SJCRH30 (cell line): ENCODE data around the gene TNIP2. TPM values are rescaled to one million over a fixed set of nuclear protein-coding genes. Genes with fewer than 3 reads are reported as not detected.

Experiments used
- DNase-seq, 2 experiments: peaks; one replicate each; pipeline ENCODE4 v3.0.0-alpha.2; 2015 to 2020
- H3K27ac ChIP-seq: fragments of 250-450 bp; sonication (Bioruptor Pico); 2 replicates; pipeline ENCODE4 v1.5.1; 2020; ENCODE audit warnings: mild to moderate bottlenecking, moderate library complexity
- H3K27me3 ChIP-seq: fragments of 250-450 bp; sonication (Bioruptor Pico); 2 replicates; pipeline ENCODE4 v1.5.1; 2020; ENCODE audit warnings: mild to moderate bottlenecking, moderate library complexity
- H3K36me3 ChIP-seq: fragments of 250-450 bp; sonication (Bioruptor Pico); 2 replicates; pipeline ENCODE4 v1.5.1; 2020; ENCODE audit warnings: mild to moderate bottlenecking, moderate library complexity
- H3K4me1 ChIP-seq: fragments of 250-450 bp; sonication (Bioruptor Pico); 2 replicates; pipeline ENCODE4 v1.5.1; 2020; ENCODE audit warnings: mild to moderate bottlenecking, moderate library complexity
- H3K4me3 ChIP-seq: fragments of 250-450 bp; sonication (Bioruptor Pico); 2 replicates; pipeline ENCODE4 v1.5.1; 2020; ENCODE audit warnings: mild to moderate bottlenecking, moderate library complexity
- H3K9me3 ChIP-seq: fragments of 250-450 bp; sonication (Bioruptor Pico); replicated peaks from 2 replicates; pipeline ENCODE4 v1.5.1; 2020; ENCODE audit warnings: mild to moderate bottlenecking, moderate library complexity
- total RNA-seq: library from RNA; depleted of rRNA; stranded (reverse); fragments of >200 nt; shearing (Covaris generic); gene quantifications from 2 replicates; pipeline ENCODE4 v1.2.3, GENCODE V29; 2014; rRNA removed

TNIP2 gene, protein sequence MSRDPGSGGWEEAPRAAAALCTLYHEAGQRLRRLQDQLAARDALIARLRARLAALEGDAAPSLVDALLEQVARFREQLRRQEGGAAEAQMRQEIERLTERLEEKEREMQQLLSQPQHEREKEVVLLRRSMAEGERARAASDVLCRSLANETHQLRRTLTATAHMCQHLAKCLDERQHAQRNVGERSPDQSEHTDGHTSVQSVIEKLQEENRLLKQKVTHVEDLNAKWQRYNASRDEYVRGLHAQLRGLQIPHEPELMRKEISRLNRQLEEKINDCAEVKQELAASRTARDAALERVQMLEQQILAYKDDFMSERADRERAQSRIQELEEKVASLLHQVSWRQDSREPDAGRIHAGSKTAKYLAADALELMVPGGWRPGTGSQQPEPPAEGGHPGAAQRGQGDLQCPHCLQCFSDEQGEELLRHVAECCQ
- total RNA-seq, result 25.8 and 28.8 TPM in 2 replicates

DNA sequence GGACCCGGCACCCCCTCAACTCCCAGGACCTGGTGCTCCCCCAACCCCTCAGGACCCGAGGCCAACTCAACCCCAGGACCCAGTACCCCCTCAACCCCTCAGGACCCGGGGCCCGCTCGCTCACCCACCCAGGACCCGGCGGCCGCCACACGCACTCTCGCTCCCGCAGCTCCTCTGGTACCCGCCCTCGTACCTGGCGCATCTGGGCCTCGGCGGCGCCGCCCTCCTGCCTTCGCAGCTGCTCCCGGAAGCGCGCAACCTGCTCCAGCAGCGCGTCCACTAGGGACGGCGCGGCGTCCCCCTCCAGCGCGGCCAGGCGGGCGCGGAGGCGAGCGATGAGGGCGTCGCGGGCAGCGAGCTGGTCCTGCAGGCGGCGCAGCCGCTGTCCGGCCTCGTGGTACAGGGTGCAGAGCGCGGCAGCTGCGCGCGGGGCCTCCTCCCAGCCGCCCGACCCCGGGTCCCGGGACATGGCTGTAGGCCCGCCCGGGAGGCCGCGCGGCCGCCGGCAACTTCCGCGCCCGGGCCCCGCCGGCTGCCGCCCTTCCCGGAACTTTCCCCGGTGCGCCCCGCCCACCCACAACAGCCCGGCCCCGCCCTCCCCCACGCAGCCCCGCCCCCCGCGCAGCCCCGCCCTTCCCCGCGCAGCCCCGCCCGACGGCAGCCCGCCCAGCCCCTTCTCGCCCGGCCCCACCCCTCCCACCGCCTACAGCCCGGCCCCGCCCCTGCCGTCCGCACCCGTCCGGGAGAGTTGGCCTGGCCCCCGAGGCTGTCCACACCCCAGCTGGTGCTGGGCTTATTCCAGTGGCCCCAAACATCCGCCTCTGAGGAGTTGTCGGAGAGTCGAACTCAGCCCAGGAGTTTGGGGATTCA is at the start of gene TNIP2:
Gene TNIP2, minus strand, starts transcription at position 516 of the 870 bp plus-strand sequence. Its CDS starts 47 bp downstream, at position 469.
- H3K9me3 ChIP-seq, result no peaks in the 10 kb centered on the region
- peaks cover 5% of the 10 kb centered on the region; the same call in 1 of the 2 replicates for H3K4me1 ChIP-seq
- H3K27me3 ChIP-seq, result no peaks in the 10 kb centered on the region
- H3K27ac ChIP-seq, result peak within 1 kb of the TSS; percentile 30; the same call in 1 of the 2 replicates
- peak within 1 kb of the TSS; percentile 87 for H3K4me3 ChIP-seq
- H3K36me3 ChIP-seq, result no peaks in the 10 kb centered on the region
- DNase-seq, result peak; percentile 91

DNA sequence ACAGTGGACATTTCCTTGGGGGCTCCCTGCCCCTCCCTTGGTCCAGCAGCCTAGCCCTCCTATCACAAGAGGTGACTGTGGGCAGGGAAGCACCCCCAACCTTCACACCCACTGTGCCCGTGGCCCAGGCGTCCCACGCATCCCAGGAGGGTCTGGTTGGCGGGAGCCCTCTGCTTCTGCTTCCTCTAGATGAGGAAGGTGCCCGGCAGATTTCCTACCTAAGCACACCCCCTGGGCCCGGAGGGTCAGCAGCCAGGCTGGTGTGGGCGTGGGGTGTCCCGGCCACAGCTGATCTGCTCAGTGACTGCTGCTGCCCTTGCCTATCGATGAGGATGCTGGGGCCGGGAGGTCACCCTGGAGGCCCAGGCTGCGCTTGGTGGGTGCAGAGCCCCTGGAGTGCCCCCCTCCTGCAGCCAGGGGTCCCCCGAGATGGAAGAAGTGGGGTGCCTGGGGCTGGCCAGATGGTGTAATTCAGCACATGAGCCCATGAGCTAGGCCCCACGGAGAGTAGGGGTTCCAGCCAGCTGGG is 48.9 kb upstream of the TNIP2 start:
- Histone ChIP-seq H3K36me3 (no peaks in the 10 kb centered on the region), H3K27ac (no peak overlapping the region), H3K9me3 (no peaks in the 10 kb centered on the region), H3K4me3 (no peak overlapping the region), H3K4me1 (peaks cover 37% of the 10 kb centered on the region), H3K27me3 (no peaks in the 10 kb centered on the region)
- DNase-seq, result no peak

DNA sequence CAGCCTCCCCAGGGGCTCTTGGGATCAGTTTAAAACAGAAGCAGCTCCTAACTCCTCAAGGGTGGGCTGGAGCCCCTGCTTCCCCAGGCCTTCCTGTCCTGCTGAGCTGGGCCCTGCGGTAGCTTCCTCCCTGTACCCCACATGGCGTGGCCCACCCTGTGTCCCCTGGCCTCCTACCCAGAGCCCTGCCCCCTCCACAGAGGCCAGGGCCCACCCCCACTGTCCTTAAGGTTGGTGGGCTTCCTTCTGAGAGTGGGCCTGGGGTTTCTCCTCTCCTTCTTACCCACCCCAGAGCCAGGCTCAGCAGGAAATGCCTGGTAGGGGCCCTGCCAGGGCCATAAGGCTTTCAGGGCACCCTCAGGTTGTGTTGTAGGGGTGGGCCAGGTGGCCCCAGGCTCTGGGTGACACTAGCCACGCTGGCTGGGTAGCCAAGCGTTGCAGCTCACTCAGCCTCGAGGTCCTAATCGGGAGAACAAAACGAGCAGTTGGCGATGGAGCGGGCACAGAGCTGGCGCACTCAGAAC is 48.4 kb upstream of the TNIP2 start:
- no peak overlapping the region for H3K4me3 ChIP-seq
- H3K4me1 ChIP-seq, result peaks cover 39% of the 10 kb centered on the region
- no peaks in the 10 kb centered on the region for H3K9me3 ChIP-seq
- no peak overlapping the region for H3K27ac ChIP-seq
- H3K36me3 ChIP-seq, result no peaks in the 10 kb centered on the region
- no peaks in the 10 kb centered on the region for H3K27me3 ChIP-seq
- no peak for DNase-seq

DNA sequence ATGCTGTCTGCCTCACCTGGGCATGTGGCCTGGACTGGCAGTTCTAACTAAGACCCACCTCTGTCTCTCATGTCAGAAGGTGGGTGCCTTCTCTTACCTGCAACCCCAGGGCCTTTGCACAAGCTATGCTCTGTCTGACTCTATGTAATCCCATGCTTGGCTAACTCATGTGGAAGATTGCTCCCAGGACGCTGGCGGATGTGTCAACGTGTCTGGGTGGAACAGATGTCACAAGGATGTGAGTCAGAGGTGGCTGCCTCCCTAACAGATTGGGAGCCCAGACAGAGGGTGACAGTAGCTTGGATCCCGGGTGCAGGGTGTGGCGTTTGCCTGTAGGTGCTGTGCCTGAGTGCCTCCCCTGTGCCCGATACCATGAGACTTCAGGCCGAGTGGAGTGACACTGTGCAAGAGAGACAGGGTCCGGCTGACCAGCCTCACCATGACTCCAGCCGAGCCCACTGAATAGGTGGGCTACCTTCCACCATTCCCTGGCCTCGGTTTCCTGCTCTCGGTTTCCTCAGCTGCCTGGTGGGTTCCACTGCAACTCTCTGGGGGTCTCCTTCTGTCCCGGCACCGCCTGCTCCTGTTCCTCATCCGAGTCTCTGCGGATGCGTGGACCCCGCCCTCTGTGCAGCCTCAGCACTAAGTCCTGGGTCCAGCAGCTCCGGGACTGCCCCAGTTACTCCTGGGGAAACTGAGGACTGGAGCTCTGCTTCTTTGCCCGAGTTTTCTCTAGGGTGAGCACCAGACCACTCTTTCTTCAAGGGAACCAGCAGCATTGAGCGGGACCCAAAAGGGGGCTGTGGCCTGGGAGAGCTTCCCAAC is 47.7 kb upstream of the TNIP2 start:
- peak in 1 of 2 experiments; percentile 36 for DNase-seq
- Histone ChIP-seq H3K4me1 (peaks cover 46% of the 10 kb centered on the region), H3K9me3 (no peaks in the 10 kb centered on the region), H3K36me3 (no peaks in the 10 kb centered on the region), H3K27ac (peak overlapping the region; percentile 78), H3K27me3 (no peaks in the 10 kb centered on the region), H3K4me3 (no peak overlapping the region)

DNA sequence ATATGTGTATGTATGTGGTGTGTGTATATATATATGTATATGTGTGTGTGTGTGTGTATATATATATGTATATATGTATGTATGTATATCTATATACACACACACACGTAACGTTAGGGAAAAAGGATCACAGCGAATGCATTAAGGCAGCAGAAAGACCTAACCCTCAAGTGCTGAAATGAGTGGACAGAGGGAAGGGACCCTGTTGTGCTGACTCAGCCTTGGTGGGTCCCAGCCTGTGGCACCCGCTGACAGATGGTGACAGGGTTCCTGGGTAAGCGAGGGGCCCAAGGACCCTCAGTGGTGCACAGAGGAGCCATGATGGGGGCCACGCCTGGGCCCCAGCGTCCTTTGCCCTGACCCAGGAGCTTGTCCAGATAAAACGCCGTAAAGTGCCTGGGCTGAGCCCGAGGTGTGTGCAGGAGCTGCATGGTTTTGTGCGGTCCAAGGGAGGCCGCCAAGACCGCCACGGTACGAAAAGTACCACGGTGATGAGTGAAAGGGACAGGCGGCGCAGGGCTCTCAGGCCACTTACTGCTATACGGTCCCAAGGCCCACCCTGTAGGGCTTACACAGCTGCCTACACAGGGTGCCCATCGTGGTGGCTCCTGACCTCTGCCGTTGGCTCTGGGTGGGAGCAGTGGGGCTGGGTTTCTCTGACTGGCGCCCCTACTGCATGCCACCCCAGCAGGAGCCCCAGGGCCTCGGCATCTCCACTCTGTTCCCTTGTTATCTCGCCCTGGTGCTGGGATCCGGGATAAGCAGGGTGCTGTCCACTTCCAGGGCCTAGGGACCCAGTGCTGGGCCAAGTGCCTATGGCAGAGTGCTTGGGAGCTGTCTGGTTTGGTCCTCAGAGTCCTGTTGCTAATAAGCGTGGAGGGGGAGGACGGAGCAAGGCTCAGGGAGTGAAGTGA is 46.7 kb upstream of the TNIP2 start:
- Histone ChIP-seq H3K9me3 (no peaks in the 10 kb centered on the region), H3K4me3 (peak overlapping the region; percentile 24), H3K27ac (peak overlapping the region; percentile 78), H3K4me1 (peaks cover 55% of the 10 kb centered on the region), H3K27me3 (no peaks in the 10 kb centered on the region), H3K36me3 (no peaks in the 10 kb centered on the region)
- DNase-seq, result peak; percentile 90 to 94

DNA sequence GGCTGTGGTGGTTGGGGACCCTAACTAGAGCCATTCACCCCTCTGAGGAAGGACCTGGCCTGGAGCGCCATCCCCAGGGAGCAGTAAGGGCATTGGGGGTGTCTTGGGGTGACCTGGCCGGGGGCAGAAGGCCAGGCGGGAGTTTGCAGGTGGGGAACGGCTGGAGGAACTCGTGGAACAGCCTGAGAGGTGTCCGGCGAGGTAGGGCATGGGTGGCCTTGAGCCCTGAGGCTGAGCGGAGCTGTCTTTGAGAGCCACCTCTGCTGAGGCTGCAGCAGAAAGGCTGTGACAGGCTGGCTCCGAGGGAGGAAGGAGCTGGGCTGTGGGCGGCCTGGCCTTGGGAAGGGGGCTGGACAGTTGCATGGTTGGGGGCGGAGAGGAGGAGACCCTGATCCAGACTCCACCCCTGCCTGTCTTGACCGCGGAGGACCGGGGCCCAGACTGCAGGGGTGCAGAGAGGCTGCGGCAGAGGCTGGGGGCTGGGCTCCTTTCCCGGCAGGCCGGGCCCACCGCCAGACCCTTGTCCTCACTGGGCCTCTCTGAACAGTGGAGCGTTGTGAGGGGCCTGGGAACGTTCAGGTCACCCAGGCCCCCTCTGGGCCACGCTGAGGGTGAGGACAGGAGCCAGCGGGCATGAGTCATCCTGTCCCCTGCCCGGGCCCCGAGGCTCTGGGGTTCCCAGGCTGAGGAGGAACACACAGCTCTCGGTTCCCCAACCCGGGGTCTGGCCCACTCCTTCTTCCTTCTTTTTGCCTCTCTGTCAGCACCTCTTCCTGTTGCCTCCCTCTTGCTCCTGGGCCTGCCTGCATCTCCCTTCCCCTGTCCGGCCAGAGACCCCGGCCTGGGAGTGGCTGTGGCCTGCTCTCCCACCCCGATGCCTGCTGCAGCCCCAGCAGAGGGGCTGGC is 44.8 kb upstream of the TNIP2 start:
- peak overlapping the region; percentile 29 for H3K4me3 ChIP-seq
- no peaks in the 10 kb centered on the region for H3K27me3 ChIP-seq
- no peaks in the 10 kb centered on the region for H3K36me3 ChIP-seq
- H3K27ac ChIP-seq, result peak overlapping the region; percentile 68
- peak; percentile 90 to 93 for DNase-seq
- H3K4me1 ChIP-seq, result peaks cover 58% of the 10 kb centered on the region
- no peaks in the 10 kb centered on the region for H3K9me3 ChIP-seq

DNA sequence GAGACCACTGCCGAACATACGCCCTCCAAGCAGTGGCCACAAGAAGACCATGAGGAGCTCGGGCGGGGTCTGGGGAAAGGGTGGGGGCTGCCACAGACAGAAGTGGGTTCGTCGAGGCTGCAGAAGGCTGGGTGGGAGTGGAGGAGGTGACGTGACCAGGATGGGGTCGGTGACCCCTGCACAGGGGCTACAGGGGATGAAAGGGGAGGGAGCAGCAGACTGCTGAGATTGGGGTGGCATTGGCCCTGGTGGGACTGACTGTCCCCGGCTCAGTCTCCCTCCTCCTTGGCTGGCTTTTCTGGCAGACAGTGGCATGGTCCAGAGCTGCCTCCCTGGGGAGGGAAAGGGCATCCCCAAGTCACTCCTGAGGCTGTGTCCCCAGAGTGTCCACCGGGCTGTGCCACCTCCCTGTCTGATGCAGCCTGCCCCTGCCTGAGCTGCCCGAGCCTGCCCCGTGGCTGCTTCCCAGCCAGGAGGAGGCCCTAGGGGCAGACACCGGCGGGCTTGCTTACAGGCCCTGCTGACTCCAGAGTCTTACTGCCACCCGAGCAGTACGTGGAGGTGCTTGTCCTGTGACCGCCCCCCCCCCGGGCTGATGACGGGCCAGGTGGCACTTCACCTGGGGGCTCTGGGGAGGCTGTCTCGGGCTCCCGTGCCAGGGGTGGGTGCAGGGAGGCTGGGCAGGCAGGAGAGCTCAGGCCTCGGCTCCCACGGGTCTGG is 44.0 kb upstream of the TNIP2 start:
- Histone ChIP-seq H3K36me3 (no peaks in the 10 kb centered on the region), H3K4me3 (peak overlapping the region; percentile 29), H3K27me3 (no peaks in the 10 kb centered on the region), H3K9me3 (no peaks in the 10 kb centered on the region), H3K27ac (peak overlapping the region; percentile 68; the same call in 1 of the 2 replicates), H3K4me1 (peaks cover 58% of the 10 kb centered on the region)
- peak; percentile 37 to 38 for DNase-seq

DNA sequence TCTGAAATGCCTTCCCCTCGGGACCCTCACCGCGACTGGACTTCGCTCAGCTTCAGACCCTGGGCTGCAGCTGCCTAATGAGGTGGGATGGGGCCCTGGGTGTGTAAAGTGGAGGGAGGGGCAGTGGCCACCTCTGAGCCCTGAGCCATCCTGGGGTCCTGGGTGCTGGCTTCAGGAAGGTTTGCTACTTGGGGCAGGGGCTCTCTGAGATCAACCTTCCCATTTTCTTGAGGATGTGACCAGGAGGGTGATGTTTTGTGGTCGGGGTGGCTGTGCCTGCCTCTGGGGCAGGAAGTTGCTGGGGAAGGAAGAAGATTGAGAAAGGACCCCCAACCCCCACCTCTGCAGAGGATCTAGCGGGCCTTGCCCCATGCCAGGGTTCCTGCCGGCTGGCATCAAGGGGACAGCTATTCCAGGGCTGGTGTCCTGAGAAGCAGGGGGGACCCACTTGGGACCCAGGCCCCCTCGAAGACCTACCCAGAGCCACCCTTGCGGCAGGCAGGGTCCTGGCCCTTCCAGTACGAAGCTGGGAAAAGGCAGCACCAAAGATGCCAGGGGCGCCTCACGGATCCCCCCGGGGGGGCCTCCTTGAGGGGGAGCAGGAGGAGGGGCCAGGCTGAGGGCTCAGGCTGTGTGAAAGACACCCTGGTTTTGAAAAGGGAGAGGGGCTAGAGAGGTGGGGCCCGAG is 43.2 kb upstream of the TNIP2 start:
- Histone ChIP-seq H3K4me1 (peaks cover 62% of the 10 kb centered on the region), H3K27me3 (no peaks in the 10 kb centered on the region), H3K27ac (no peak overlapping the region), H3K9me3 (no peaks in the 10 kb centered on the region), H3K36me3 (no peaks in the 10 kb centered on the region), H3K4me3 (no peak overlapping the region; the same call in 1 of the 2 replicates)
- peak in 1 of 2 experiments; percentile 12 for DNase-seq

DNA sequence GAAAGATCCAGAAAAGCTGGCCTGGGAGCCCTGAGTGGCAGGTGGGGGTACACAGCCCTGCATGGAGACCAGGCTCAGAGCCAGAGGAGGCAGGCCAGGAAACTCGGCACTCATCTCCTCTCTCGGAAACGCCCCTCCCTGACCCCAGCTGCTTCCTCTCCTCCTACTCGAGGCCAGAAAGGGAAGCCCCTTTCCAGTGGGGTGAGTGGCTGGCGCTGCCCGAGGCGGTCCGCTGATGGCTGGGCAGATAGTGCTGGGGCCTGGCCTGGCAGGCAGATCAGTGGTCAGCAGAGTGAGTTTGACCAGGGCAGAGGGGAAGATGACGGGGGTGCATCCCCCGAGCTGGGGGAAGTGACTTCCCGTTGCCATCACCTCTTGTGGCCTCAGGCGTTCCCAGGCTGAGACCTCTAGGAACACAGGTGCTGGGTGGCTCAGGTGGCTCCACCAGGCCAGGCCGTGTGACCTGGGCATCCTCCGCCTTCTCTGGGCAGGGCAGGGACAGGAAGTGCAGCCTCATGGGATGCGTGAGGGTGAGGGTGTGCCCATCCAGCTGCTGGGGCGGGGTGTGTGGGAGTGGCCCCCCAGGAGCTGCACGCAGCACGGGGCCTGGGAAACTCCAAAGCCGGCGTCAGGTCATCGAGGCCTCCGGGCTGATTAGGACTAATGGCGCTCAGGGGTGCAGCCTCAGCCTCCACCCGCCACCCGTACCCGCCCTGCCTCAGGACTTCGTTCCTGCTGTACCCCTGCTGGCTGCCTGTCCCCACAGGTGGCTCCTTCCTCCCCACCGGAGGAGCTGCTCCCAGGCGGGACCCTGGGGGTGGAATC is 42.5 kb upstream of the TNIP2 start:
- Histone ChIP-seq H3K27ac (no peak overlapping the region), H3K27me3 (no peaks in the 10 kb centered on the region), H3K9me3 (no peaks in the 10 kb centered on the region), H3K4me3 (no peak overlapping the region; the same call in 1 of the 2 replicates), H3K36me3 (no peaks in the 10 kb centered on the region), H3K4me1 (peaks cover 65% of the 10 kb centered on the region)
- peak; percentile 75 to 80 for DNase-seq

DNA sequence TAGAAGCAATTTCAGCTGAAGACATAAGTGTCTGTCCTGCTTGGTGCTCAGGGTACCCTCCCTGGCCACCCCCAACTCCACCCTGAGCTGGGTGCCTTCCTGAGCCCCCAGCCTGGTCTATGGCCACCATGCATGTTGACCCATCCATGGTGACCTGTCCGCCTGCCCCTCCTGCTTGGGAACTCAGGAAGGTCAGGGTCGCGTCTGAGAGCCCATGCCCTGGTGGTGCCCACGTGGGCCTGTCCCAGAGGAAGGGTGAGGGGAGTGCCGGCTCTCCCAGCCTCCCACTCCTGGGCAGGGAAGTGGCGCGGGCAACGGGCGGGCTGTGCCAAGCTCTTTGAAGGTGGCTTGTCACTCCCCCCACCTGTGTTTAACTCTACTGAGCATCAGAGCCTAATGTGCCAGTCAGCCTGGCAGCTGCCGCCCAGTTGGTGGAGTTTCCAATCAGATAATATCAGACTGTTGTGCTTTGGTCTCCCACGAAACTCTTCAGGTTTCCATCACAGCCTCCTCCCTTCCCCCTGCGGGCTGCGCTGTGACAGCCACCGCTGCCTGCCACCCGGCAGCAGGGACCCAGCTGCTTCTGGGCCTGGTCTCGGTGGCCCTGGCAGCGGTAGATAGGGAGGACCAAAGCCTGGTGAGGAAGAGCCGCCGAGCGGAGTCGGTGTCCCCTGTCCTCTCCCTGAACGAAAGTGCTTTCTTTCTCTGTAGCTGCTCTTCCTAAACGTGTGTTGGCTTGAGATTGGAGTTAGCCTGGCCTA is 41.6 kb upstream of the TNIP2 start:
- Histone ChIP-seq H3K27ac (no peak overlapping the region), H3K9me3 (no peaks in the 10 kb centered on the region), H3K36me3 (no peaks in the 10 kb centered on the region), H3K4me3 (no peak overlapping the region), H3K27me3 (no peaks in the 10 kb centered on the region), H3K4me1 (peaks cover 58% of the 10 kb centered on the region)
- no peak for DNase-seq
